CD4-positive, alpha-beta T cell treated with Interleukin-17A for 1 hour (primary cell): Measurements from ENCODE around the gene RS1.

Experiments used
- DNase-seq: peaks from one replicate; pipeline ENCODE4 v3.0.0-alpha.2; 2020

RS1 gene

DNA sequence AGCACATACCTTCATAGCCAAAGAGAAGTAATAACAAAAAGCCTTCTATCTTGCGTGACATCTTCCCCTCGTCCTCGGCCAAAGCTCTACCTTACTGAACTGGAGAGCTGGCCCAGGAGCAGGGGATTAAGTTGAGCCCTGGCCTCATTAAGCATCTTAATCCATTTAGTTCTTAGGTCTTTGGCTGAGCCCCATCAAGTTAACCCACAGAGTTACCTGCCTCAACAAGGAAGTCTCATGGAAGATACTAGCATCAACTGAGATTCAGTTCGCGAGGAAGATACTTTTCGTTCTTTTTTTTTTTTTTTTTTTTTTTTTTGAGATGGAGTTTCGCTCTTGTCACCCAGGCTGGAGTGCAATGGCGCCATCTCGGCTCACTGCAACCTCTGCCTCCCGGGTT, at the start of gene RS1:
TSS of gene RS1 (minus strand) at position 101 of the 400 bp plus-strand sequence. CDS start at position 61, 40 bp downstream.
- DNase-seq = no peak

DNA sequence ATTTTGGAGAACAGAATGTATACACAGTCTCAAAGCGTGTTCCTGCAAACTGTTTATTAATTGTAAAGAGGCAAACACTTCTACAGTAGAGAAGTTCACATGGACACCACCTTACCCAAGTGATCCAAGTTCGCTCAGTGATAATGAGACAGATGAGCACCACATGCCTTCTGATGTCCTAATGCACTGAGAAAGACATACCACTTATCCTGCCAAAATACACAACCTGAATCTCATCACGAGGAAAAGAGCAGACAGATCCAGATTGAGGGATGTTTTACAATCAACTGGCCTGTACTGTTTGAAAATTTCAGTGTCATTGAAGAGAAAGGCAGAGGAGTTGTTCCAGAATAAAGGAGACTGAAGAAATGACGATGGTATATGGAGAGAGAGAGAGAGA, 47.9 kb upstream of the RS1 start:
- DNase-seq = no peak

DNA sequence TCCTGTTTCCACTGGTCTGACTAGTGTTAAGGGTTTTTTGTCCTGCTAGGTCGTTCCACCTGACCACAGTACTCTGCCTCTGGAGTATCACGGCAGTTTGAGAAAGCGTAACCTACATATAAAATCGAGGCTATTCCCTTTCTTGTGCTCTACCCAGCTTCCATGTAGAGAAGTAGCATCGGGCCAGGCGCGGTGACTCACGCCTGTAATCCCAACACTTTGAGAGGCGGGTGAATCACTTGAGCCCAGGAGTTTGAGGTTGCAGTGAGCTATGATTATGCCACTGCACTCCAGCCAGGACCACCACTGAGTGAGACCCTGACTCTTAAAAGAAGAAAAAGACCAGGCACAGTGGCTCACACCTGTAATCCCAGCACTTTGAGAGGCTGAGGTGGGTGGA, 43.0 kb upstream of the RS1 start:
- no peak for DNase-seq

DNA sequence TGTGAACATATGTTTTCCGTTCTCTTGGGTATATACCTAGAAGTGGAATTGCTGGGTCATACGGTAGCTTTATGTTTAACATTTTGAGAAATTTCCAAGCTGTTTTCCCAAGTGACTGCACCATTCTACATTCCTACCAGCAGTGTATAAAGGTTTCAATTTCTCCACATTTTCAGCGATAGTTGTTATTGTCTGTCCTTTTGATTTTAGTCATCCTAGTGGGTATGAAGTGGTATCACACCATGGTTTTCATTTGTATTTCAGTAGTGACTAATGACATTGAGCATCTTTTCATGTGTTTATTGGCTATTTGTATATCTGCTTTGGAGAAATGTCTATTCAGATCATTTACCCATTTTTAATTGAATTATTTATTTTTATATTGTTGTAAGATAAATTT, 37.9 kb upstream of the RS1 start:
- no peak for DNase-seq

DNA sequence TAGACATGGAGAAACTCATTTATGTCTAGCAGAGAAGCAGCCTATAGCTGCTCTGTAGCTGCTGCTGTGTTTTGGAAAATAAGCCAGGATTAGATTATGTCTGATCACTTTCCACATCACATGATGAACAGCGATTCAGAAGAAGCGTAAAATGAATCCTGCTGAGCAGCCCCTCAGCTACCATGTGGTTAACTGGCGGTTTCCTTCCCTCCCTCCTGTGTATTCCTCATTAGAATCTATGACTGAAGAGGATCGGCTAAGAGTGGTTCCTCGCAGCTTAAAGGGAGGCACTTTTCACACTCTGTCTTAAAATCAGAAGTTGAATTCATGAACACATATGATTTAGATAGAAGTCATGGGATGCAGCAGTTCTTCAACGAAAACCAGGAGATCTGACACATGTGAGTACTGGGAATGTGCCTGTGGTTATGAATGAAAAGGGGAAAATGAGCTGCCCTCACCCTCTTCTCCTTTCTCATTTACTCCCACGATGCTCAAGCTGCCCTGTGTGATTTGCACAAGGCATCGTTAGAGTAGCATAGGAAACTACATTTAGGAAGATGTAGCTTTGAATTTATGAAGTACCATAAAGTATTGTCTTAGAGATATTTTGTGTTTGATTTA, 35.6 kb upstream of the RS1 start, which contains the start of gene PPEF1:
TSS of gene PPEF1 (plus strand) at position 220 of the 624 bp plus-strand sequence. CDS start at position 356, 136 bp downstream.
- no peak for DNase-seq

DNA sequence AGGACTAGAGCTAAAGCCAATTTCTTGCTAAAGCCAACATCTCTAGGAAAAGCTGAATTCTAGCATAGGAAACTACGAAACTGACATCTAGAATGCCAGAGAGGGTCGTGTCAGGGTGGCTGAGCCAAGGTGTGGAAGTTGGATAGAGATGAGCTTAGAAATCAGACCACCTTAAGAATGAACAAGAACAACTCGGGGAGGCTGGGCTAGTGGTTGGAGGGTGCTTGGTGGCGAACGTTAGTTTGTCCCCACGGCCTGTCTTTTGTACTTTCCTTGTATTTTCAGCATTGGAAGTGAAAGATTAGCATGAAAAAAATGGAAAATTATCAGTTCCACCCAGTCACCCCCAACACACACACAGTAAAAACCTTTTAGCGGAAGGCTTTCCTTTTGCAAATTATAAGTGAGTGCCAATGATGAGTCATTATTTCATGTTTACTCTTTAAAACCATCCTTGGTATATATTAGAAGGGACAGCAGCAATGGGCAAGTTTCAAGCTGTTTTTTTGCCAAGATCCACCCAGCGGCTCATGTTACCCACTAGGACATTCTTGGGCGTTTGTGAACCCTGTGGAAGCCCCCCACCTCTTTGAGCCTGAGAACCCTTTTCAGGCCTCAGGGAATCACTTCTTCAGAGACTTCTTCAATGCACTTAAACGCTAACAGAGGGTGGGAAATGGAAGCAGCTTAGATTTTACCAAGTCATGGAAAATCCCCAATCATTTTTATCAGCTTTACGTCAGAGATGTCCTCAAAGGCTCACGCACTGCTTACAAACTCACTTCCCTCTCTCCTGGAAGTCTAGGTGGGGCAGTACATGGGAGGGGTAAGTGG, 30.7 kb upstream of the RS1 start:
- DNase-seq = no peak

- DNase-seq = no peak
These were observed 29.9 kb upstream of the RS1 start for GRCh38 chrX:18701621-18702361.

- DNase-seq = no peak
These were observed 27.1 kb upstream of the RS1 start for GRCh38 chrX:18698737-18699650.

DNA sequence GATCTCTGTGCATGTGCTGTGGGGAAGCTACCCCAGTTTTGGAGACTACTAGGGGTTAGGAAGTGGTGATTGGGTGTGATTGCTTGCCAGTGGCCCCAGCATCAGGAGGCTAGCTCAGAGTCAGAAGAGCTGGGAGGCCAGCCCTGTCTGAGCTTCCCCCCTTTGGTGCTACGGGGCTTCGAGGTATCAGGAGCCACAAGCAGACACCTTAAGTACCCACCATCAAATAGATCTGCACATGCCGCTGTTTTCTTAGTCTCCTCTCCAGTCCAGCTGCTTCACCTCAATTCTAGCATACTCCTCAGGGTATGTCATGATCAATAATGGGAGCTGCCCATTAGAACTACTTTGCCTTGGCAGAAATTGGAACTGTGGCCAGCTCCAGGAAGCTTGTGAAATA, 24.7 kb upstream of the RS1 start:
- DNase-seq = no peak

- no peak for DNase-seq
These were observed 20.6 kb upstream of the RS1 start for GRCh38 chrX:18692541-18692940.

GRCh38 chrX:18691431-18691830, 19.5 kb upstream of the RS1 start:
- no peak for DNase-seq

DNA sequence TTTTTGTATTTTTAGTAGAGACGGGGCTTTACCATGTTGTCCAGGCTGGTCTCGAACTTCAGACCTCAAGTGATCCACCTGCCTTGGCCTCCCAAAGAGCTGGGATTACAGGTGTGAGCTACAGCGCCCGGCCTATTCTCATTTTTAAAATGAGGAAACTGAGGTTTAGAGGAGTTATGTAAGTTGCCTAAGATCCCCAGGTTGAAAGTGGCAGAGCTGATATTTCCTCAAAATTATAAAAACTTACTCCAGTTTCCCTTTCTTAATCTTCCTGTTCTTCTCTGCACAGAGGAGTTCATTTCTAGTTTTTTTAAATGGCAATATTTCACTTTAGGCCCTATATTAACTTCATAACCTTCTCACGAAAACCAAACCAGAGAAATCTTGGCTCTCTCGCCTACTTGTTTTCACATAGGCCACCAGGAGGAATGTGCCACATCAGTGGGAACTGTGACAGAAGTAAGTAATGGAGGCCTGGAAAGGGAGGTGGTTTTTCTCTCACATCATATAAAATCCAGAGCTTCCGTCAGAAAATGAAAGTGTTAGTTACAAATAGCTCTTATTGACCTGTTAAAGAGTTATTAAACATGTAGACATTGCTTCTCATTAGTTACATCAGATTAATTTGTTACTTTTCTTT, 16.1 kb upstream of the RS1 start:
- DNase-seq = no peak

GRCh38 chrX:18682979-18683387, 11.1 kb upstream of the RS1 start:
- DNase-seq = no peak

GRCh38 chrX:18681996-18682395, 10.1 kb upstream of the RS1 start:
- no peak for DNase-seq

GRCh38 chrX:18677161-18677869, 5.4 kb upstream of the RS1 start:
- DNase-seq = no peak

GRCh38 chrX:18676470-18676869, 4.6 kb upstream of the RS1 start:
- no peak for DNase-seq

- DNase-seq = no peak
These were observed 4.1 kb upstream of the RS1 start for GRCh38 chrX:18676050-18676449.

GRCh38 chrX:18674788-18675735, 3.2 kb upstream of the RS1 start:
- DNase-seq = peak; percentile 91

GRCh38 chrX:18674417-18674787, 2.5 kb upstream of the RS1 start:
- DNase-seq = no peak
